Muscle of arm (tissue), 14 donors: Measurements from ENCODE around the gene VPS4A. TPM values are rescaled to one million over a fixed set of nuclear protein-coding genes. Genes with fewer than 3 reads are reported as not detected.
"Not testable (repeated sequence)": the region's sequence is repeated elsewhere in the genome, so short reads cannot be mapped to it uniquely, and the experiment has no call there.

Source experiments
- DNase-seq: peaks from one replicate; pipeline ENCODE4 v3.0.0-alpha.2; 2013
- long read RNA-seq, 11 donors: transcript quantifications; one replicate each; lab custom pipeline, GENCODE V29; 2026
- polyA plus RNA-seq, 12 donors: library from polyadenylated mRNA; unstranded; fragments of 120-200 nt; gene quantifications; one replicate each; pipeline ENCODE4 v1.2.1, GENCODE V29; 2013; ENCODE audit not compliant: insufficient read length in 12 of 12

VPS4A gene
- polyA plus RNA-seq, result 10 to 100 TPM in 11 of 12 donors, not detected in 1; 32.1 to 53.3 (median 35.2) TPM
- long read RNA-seq, donor 1, full-length matches to known transcripts, result 15 of 33 reads
- long read RNA-seq, donor 1, partial matches to known transcripts, result 18 of 33 reads
- long read RNA-seq, donor 1, other reads (novel, unspliced or antisense), result 0 of 33 reads
- long read RNA-seq, donor 2, full-length matches to known transcripts, result 33 of 60 reads
- long read RNA-seq, donor 2, partial matches to known transcripts, result 27 of 60 reads
- long read RNA-seq, donor 2, other reads (novel, unspliced or antisense), result 0 of 60 reads
- long read RNA-seq, donor 3, full-length matches to known transcripts, result 11 of 29 reads
- long read RNA-seq, donor 3, partial matches to known transcripts, result 18 of 29 reads
- long read RNA-seq, donor 3, other reads (novel, unspliced or antisense), result 0 of 29 reads
- long read RNA-seq, donor 4, full-length matches to known transcripts, result 5 of 13 reads
- long read RNA-seq, donor 4, partial matches to known transcripts, result 8 of 13 reads
- long read RNA-seq, donor 4, other reads (novel, unspliced or antisense), result 0 of 13 reads
- long read RNA-seq, donor 5, full-length matches to known transcripts, result 23 of 108 reads
- long read RNA-seq, donor 5, partial matches to known transcripts, result 85 of 108 reads
- long read RNA-seq, donor 5, other reads (novel, unspliced or antisense), result 0 of 108 reads
- long read RNA-seq, donor 6, full-length matches to known transcripts, result 8 of 8 reads
- long read RNA-seq, donor 6, partial matches to known transcripts, result 0 of 8 reads
- long read RNA-seq, donor 6, other reads (novel, unspliced or antisense), result 0 of 8 reads
- long read RNA-seq, donor 7, full-length matches to known transcripts, result 13 of 13 reads
- long read RNA-seq, donor 7, partial matches to known transcripts, result 0 of 13 reads
- long read RNA-seq, donor 7, other reads (novel, unspliced or antisense), result 0 of 13 reads
- long read RNA-seq, donor 8, full-length matches to known transcripts, result 26 of 77 reads
- long read RNA-seq, donor 8, partial matches to known transcripts, result 51 of 77 reads
- long read RNA-seq, donor 8, other reads (novel, unspliced or antisense), result 0 of 77 reads
- long read RNA-seq, donor 9, full-length matches to known transcripts, result 11 of 18 reads
- long read RNA-seq, donor 9, partial matches to known transcripts, result 7 of 18 reads
- long read RNA-seq, donor 9, other reads (novel, unspliced or antisense), result 0 of 18 reads
- long read RNA-seq, donor 10, full-length matches to known transcripts, result 22 of 22 reads
- long read RNA-seq, donor 10, partial matches to known transcripts, result 0 of 22 reads
- long read RNA-seq, donor 10, other reads (novel, unspliced or antisense), result 0 of 22 reads
- long read RNA-seq, donor 11, full-length matches to known transcripts, result 23 of 60 reads
- long read RNA-seq, donor 11, partial matches to known transcripts, result 22 of 60 reads
- long read RNA-seq, donor 11, other reads (novel, unspliced or antisense), result 15 of 60 reads

GRCh38 chr16:69310653-69311532 is at the start of gene VPS4A:
VPS4A (plus strand) TSS chr16:69311350; CDS start chr16:69311512, 162 bp downstream.
- DNase-seq, result peak; percentile 97

- DNase-seq, result no peak
Measured at GRCh38 chr16:69266334-69267063, 44.7 kb upstream of the VPS4A start.

GRCh38 chr16:69267633-69268032 is 43.5 kb upstream of the VPS4A start:
- DNase-seq, result no peak

GRCh38 chr16:69270395-69270794 is 40.8 kb upstream of the VPS4A start:
- DNase-seq, result no peak

- DNase-seq, result no peak
Measured at GRCh38 chr16:69270831-69271230, 40.3 kb upstream of the VPS4A start.

- DNase-seq, result no peak
Measured at GRCh38 chr16:69273009-69273408, 38.1 kb upstream of the VPS4A start.

DNA sequence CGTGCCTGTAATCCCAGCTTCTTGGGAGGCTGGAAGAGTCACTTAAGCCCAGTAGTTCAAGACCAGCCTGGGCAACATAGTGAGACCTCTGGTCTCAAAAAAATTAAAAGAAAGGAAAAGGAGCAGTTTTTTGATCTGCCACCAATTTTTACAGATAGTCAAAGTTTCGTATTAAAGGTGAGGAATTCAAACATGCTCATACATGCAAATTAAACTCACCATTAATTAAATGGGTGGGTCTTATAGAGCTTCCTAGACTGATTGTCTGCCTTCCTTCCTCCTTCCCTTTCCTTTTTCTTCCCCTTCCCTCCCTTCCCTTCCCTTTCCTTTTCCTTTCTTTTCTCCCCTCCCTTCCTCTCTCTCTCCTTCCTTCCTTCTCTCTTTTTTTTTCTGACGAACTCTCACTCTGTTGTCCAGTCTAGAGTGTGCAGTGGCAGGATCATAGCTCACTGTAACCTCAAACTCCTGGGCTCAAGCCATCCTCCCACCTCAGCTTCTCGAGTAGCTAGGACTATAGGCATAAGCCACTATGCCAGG is 36.4 kb upstream of the VPS4A start:
- DNase-seq, result no peak

- DNase-seq, result peak; percentile 95
Measured at GRCh38 chr16:69276148-69277115, 34.7 kb upstream of the VPS4A start.

- peak; percentile 23 for DNase-seq
Measured at GRCh38 chr16:69277413-69277812, 33.7 kb upstream of the VPS4A start.

GRCh38 chr16:69283851-69284250 is 27.3 kb upstream of the VPS4A start:
- DNase-seq, result no peak

- no peak for DNase-seq
Measured at GRCh38 chr16:69285240-69285639, 25.9 kb upstream of the VPS4A start.

DNA sequence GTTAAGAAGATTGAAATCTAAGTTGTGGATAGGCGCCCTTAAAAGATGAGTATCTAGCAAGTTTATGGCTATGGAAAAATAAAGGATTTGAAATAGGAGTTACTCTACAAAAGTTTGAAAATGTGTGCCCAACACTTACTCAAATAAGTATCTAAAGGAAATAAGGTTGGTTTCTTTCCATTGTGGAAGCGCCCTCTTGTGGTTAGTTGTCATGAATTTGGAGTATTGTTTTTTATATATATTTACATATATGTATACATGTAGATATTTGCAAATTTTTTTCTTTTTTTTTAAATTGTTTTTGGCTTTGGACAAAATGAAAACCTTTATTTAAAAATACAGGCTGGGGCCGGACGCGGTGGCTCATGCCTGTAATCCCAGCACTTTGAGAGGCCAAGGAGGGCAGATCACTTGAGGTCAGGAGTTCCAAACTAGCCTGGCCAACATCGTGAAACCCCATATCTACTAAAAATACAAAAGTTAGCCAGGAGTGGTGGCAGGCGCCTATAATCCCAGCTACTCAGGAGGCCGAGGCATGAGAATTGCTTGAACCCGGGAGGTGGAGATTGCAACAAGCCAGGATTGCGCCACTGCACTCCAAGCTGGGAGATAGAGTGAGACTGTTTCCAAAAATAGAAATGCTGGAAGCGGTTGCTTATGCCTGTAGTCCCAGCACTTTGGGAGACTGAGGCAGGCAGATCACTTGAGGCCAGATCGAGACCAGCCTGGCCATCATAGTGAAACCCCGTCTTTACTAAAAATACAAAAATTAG is 24.0 kb upstream of the VPS4A start:
- DNase-seq, result peak; percentile 82

DNA sequence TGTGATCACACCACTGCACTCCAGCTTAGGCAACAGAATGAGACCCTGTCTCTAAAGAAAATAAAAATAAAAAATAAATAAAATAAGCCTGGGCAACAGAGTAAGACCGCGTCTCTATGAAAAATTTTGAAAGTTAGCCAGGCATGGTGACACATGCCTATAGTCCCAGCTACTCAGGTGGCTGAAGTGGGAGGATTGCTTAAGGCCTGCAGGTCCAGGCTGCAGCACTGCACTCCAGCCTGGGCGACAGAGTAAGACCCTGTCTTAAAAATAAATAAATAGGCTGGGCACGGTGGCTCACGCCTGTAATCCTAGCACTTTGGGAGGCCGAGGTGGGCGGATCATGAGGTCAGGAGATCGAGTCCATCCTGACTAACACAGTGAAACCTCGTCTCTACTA is 19.5 kb upstream of the VPS4A start:
- DNase-seq, result not testable (repeated sequence)

DNA sequence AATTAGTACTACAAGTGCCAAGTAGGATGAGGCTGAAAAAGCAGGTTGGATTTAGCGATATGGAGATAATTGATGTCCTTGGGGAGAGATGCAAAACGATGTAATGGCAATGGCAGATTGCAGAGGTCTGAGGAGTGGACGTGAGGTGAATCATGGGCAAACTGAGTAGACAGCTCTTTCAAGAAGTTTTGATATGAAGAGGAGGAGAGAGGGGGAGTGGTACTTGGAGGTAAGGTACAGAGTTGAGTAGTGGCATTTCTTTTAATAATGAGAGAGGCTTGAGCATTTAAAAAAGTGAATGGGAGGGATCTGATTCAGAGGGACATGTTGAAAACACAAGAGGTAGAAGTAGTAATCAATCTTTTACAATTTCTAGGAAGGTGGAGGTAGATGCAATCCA is 17.7 kb upstream of the VPS4A start:
- DNase-seq, result no peak

DNA sequence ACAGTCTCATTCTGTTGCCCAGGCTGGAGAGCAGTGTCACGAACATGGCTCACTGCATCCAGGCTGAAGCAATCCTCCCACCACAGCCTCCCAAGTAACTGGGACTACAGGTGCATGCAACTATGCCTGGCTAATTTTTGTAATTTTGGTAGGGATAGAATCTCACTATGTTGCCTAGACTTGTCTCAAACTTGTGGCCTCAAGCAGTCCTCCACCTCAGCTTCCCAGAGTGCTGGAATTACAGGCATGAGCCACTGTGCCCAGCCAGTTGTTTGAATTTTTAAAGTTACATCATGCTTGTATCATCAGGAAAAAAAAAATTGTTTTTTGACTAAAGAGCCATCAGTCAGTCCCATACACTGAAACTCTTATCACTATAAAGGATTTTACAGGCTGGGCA is 17.1 kb upstream of the VPS4A start:
- no peak for DNase-seq

DNA sequence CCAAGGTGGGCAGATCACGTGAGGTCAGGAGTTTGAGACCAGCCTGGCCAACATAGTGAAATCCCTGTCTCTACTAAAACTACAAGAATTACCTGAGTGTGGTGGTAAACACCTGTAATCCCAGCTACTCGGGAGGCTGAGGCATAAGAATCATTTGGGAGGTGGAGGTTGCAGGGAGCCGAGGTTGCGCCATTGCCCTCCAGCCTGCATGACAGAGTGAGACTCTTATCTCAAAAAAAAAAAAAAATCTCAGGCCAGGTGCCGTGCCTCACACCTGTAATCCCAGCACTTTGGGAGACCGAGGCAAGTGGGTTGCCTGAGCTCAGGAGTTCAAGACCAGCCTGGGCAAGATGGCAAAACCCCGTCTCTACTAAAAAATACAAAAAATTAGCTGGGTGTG is 14.4 kb upstream of the VPS4A start:
- not testable (repeated sequence) for DNase-seq

DNA sequence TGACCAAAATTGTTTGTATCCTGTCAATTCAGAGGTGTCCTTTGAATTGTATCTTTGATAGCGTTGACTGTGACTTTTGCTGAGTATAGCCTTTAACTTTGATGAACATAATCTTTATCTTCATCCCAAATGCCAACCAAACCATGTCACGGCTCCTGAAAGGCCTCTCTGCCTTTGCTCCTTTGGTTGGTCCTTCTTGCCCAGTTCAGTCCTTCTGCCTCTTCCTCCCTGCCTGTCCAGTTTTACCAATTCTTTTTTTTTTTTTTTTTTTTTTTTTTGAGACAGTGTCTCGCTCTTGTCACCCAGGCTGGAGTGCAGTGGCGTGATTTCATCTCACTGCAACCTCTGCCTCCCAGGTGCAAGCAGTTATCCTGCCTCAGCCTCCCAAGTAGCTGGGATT is 12.9 kb upstream of the VPS4A start:
- DNase-seq, result no peak
